ENCODE measurements around the gene OSMR. TPM values are rescaled to one million over a fixed set of nuclear protein-coding genes. Genes with fewer than 3 reads are reported as not detected.

OSMR gene
- total RNA-seq, 1 experiment from 2014 or later: 46.0 TPM

DNA sequence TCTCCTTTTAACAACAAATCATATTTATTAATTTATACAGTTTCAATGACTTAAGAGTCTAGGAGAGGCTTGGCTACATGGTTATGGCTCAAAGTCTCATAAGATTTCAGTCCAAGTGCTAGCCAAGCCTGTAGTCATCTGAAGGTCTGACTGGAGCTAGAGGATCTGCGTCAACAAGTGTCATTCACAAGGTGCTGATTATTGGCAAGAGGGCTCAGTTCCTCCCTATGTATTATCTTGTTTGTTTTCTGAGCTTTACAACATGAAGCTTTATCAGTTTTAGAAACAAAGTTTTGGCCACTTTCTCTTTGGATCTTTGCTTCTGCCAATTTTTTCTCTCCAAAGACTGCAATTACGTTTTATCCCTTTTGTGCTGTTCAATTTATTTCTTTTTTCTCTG lies 133.7 kb downstream of the OSMR start:
- Histone ChIP-seq H3K9ac (ENCODE audit: low read length) (no peak overlapping the region), H3K79me2 (ENCODE audit: insufficient read depth, low read length) (no peaks in the 10 kb centered on the region), H4K20me1 (ENCODE audit: insufficient read depth) (no peaks in the 10 kb centered on the region; the same call in 1 of the 2 replicates), H3K9me2 (ENCODE audit: insufficient read depth) (no peaks in the 10 kb centered on the region), H2AFZ (ENCODE audit: low read depth, low read length, poor library complexity, severe bottlenecking) (no peak overlapping the region), H3K4me2 (ENCODE audit: low read length) (no peak overlapping the region), H3K36me3 (ENCODE audit: control insufficient read depth in 1 of 2, insufficient read depth in 2 of 2, low read length in 2 of 2) (no peaks in the 10 kb centered on the region), H3K27me3 (ENCODE audit: insufficient read depth, low read length) (no peaks in the 10 kb centered on the region), H3K4me1 (ENCODE audit: control insufficient read depth in 1 of 2, insufficient read depth in 2 of 2, low read length in 2 of 2) (peaks cover 0 to 2% of the 10 kb centered on the region in 2 experiments; a peak in 2 of 4 replicates), H3K27ac (ENCODE audit: low read depth, low read length) (no peak overlapping the region), H3K9me3 (ENCODE audit: control insufficient read depth in 1 of 2, insufficient read depth in 1 of 2, low read depth in 1 of 2, low read length in 2 of 2) (no peaks in the 10 kb centered on the region), H3K4me3 (replicated peaks in 1 of 2; ENCODE audit: low read depth in 1 of 2, low read length in 2 of 2) (no peak overlapping the region)
- TF ChIP-seq JUND (IDR thresholded peaks at IDR 0.05) (no peak), ELF1 (IDR thresholded peaks at IDR 0.05; ENCODE audit: borderline replicate concordance, low read depth) (no peak), FOSL1 (IDR thresholded peaks at IDR 0.05; ENCODE audit: low read depth) (no peak), CBX3 (IDR thresholded peaks at IDR 0.05; ENCODE audit: low read depth) (no peak), RAD21 (IDR thresholded peaks at IDR 0.05; ENCODE audit: low read depth) (no peak), SIN3A (IDR thresholded peaks at IDR 0.05; ENCODE audit: low read depth) (no peak), YY1 (IDR thresholded peaks at IDR 0.05; ENCODE audit: extremely low read depth, insufficient replicate concordance, low read depth, low read length) (no peak), CEBPB (IDR thresholded peaks at IDR 0.05; ENCODE audit: low read depth) (no peak), EGR1 (IDR thresholded peaks at IDR 0.05; ENCODE audit: low read depth) (no peak), SRF (IDR thresholded peaks at IDR 0.05; ENCODE audit: low read depth) (no peak), EZH2phosphoT487 (IDR thresholded peaks at IDR 0.05; ENCODE audit: borderline replicate concordance) (no peak), SP1 (IDR thresholded peaks at IDR 0.05; ENCODE audit: low read depth) (no peak), ZNF274 (IDR thresholded peaks at IDR 0.05; ENCODE audit: low read depth, low read length) (no peak), POLR2AphosphoS5 (IDR thresholded peaks at IDR 0.05; ENCODE audit: low read depth, low read length) (no peak), TCF7L2 (IDR thresholded peaks at IDR 0.05; ENCODE audit: borderline replicate concordance, extremely low read depth, insufficient read depth, insufficient read length) (no peak), POLR2A (IDR thresholded peaks at IDR 0.05; ENCODE audit: borderline replicate concordance, extremely low read depth, insufficient read depth, insufficient read length) (no peak)
- TF ChIP-seq, protein P1, sequence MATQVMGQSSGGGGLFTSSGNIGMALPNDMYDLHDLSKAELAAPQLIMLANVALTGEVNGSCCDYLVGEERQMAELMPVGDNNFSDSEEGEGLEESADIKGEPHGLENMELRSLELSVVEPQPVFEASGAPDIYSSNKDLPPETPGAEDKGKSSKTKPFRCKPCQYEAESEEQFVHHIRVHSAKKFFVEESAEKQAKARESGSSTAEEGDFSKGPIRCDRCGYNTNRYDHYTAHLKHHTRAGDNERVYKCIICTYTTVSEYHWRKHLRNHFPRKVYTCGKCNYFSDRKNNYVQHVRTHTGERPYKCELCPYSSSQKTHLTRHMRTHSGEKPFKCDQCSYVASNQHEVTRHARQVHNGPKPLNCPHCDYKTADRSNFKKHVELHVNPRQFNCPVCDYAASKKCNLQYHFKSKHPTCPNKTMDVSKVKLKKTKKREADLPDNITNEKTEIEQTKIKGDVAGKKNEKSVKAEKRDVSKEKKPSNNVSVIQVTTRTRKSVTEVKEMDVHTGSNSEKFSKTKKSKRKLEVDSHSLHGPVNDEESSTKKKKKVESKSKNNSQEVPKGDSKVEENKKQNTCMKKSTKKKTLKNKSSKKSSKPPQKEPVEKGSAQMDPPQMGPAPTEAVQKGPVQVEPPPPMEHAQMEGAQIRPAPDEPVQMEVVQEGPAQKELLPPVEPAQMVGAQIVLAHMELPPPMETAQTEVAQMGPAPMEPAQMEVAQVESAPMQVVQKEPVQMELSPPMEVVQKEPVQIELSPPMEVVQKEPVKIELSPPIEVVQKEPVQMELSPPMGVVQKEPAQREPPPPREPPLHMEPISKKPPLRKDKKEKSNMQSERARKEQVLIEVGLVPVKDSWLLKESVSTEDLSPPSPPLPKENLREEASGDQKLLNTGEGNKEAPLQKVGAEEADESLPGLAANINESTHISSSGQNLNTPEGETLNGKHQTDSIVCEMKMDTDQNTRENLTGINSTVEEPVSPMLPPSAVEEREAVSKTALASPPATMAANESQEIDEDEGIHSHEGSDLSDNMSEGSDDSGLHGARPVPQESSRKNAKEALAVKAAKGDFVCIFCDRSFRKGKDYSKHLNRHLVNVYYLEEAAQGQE (IDR thresholded peaks at IDR 0.05; ENCODE audit: low read depth): no peak
- TF ChIP-seq, protein P2, sequence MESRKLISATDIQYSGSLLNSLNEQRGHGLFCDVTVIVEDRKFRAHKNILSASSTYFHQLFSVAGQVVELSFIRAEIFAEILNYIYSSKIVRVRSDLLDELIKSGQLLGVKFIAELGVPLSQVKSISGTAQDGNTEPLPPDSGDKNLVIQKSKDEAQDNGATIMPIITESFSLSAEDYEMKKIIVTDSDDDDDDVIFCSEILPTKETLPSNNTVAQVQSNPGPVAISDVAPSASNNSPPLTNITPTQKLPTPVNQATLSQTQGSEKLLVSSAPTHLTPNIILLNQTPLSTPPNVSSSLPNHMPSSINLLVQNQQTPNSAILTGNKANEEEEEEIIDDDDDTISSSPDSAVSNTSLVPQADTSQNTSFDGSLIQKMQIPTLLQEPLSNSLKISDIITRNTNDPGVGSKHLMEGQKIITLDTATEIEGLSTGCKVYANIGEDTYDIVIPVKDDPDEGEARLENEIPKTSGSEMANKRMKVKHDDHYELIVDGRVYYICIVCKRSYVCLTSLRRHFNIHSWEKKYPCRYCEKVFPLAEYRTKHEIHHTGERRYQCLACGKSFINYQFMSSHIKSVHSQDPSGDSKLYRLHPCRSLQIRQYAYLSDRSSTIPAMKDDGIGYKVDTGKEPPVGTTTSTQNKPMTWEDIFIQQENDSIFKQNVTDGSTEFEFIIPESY (IDR thresholded peaks at IDR 0.05; ENCODE audit: extremely low read depth, insufficient replicate concordance, low read length): no peak
- TF ChIP-seq, protein P3, sequence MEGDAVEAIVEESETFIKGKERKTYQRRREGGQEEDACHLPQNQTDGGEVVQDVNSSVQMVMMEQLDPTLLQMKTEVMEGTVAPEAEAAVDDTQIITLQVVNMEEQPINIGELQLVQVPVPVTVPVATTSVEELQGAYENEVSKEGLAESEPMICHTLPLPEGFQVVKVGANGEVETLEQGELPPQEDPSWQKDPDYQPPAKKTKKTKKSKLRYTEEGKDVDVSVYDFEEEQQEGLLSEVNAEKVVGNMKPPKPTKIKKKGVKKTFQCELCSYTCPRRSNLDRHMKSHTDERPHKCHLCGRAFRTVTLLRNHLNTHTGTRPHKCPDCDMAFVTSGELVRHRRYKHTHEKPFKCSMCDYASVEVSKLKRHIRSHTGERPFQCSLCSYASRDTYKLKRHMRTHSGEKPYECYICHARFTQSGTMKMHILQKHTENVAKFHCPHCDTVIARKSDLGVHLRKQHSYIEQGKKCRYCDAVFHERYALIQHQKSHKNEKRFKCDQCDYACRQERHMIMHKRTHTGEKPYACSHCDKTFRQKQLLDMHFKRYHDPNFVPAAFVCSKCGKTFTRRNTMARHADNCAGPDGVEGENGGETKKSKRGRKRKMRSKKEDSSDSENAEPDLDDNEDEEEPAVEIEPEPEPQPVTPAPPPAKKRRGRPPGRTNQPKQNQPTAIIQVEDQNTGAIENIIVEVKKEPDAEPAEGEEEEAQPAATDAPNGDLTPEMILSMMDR (IDR thresholded peaks at IDR 0.05 in 2 of 3, conservative IDR thresholded peaks at IDR 0.05 in 1 of 3; ENCODE audit: borderline replicate concordance in 1 of 3, insufficient read depth in 1 of 3, low read depth in 2 of 3, low read length in 2 of 3): no peak
- TF ChIP-seq, protein P4, sequence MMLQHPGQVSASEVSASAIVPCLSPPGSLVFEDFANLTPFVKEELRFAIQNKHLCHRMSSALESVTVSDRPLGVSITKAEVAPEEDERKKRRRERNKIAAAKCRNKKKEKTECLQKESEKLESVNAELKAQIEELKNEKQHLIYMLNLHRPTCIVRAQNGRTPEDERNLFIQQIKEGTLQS (IDR thresholded peaks at IDR 0.05): no peak
- BruUV-seq (replicated peaks): no TSS peak
- DNase-seq (ENCODE audit: low read depth, low spot score) (no peak), ATAC-seq (no peak)
- ChIA-PET POLR2A (no interaction called here), RAD21 (ENCODE audit: low non-redundant PET in 1 of 2, low total read pairs in 2 of 2, uncharacterized antibody in 2 of 2, unreplicated experiment in 2 of 2) (no interaction called here), CTCF (no interaction called here)
- intact Hi-C loops (cut with micrococcal nuclease): no loop called here

Data from HCT116 (cell line).